Psoas muscle (tissue), 8 donors: Measurements from ENCODE around the gene LSS. TPM values are rescaled to one million over a fixed set of nuclear protein-coding genes. Genes with fewer than 3 reads are reported as not detected.
"Not testable (repeated sequence)": the region's sequence is repeated elsewhere in the genome, so short reads cannot be mapped to it uniquely, and the experiment has no call there.

Experiments used
- ATAC-seq, 4 donors: fragments of 200-7000 bp; cut with Tn5 transposase; one replicate each; pipeline ENCODE4 v1.9.1; 2020; ENCODE audit warnings: moderate library complexity in 3 of 4, mild to moderate bottlenecking in 2 of 4
- DNase-seq, 2 donors: peaks; one replicate each; pipeline ENCODE4 v3.0.0-alpha.2; 2020
- H3K27ac ChIP-seq: fragments of 200-600 bp; one replicate; pipeline ENCODE4 v1.8.0; 2022
- H3K27me3 ChIP-seq, 3 donors: fragments of 200-600 bp in 1 of 3; one replicate each; pipeline versions ENCODE4 v1.6.1 to v1.8.0; 2013 to 2022; ENCODE audit warnings: low read length in 2 of 3, mild to moderate bottlenecking in 2 of 3, moderate library complexity in 1 of 3; ENCODE audit not compliant: insufficient read depth in 3 of 3
- H3K36me3 ChIP-seq, 2 donors: fragments of 200-600 bp in 1 of 2; one replicate each; pipeline versions ENCODE4 v1.6.1 to v1.8.0; 2013 to 2022; ENCODE audit warnings: low read depth in 1 of 2, mild to moderate bottlenecking in 1 of 2, moderate library complexity in 1 of 2; ENCODE audit not compliant: insufficient read depth in 1 of 2
- H3K4me1 ChIP-seq: fragments of 200-600 bp; one replicate; pipeline ENCODE4 v1.8.0; 2022
- H3K4me3 ChIP-seq: fragments of 200-600 bp; one replicate; pipeline ENCODE4 v1.8.0; 2022; ENCODE audit warnings: mild to moderate bottlenecking
- H3K9me3 ChIP-seq: fragments of 200-600 bp; one replicate; pipeline ENCODE4 v1.8.0; 2022
- WGBS, 3 donors: extraction: QIAGEN DNeasy Blood & Tissue Kit; methylation state at CpG; one replicate each; pipeline versions ENCODE4 v1.1.6 to v1.1.7; 2013; 5-methylcytosine and 5-hydroxymethylcytosine counted together
- intact Hi-C, 2 donors: fragments of 100-400 bp; cut with DNase I; formaldehyde crosslinking; loops; one replicate each; pipeline versions ENCODE4 v1.11.0 to v1.14.2; 2022
- polyA plus RNA-seq, 3 donors: library from polyadenylated mRNA; stranded (reverse); fragments of 200-250 nt; gene quantifications; one replicate each; pipeline ENCODE4 v1.2.3, GENCODE V29; 2013
- total RNA-seq, 4 donors: library from RNA; stranded (reverse); fragmentation: NEBNext Ultra II Directional in 2 of 4; extraction: Animal tissue kit (Norgen Biotek cat#: 25700) in 2 of 4; gene quantifications; one replicate each; pipeline versions ENCODE4 v1.2.1 to v1.2.4, GENCODE V29; 2021 to 2023
- TF ChIP-seq, protein P1 (sequence below): fragments of 200-600 bp; IDR thresholded peaks from one replicate; pipeline ENCODE4 v1.8.0; 2022; ENCODE audit warnings: antibody characterized with exemption
- donor health status: healthy with polysubstance abuse.
- donor health status: DM: no; HTN: no; CAD: no; lungs with moderate emphysema.
- donor health status: Bipolar disorder and iron deficiency.
- donor health status: healthy.
- donor health status: DM: yes; HTN: yes; CAD: no.
- donor health status: DM: no; HTN: no; CAD: no.
- donor health status: DM: no; HTN: no; CAD: no.
- donor health status: DM: yes; HTN: yes; CAD: no.

Gene LSS
- total and polyA plus RNA-seq, 7 donors, result 10.7 to 31.5 (median 24.8) TPM

DNA sequence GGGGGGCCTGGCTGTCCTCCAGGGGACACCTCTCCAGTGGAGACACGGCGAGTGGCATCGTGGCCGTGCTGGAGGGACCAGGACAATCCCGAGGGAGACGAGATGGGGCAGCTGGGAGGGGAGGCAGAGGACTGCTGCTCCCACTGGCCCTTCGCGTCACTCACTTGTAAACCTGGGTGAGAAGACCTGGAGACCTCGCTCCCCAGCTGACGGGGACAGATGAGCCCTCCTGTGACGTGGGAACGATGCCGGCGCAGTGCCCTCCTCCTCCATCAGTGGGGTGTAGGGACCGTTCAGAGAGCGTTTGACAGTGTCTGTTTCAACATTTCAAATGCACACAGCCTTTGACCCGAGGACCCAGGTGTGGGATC, 48.9 kb downstream of the LSS start:
- Histone ChIP-seq H3K27ac (no peak overlapping the region), H3K27me3 (peaks cover 0 to 1% (median 0%) of the 10 kb centered on the region in 3 donors), H3K36me3 (no peaks in the 10 kb centered on the region), H3K9me3 (peaks cover 16% of the 10 kb centered on the region), H3K4me3 (no peak overlapping the region), H3K4me1 (no peaks in the 10 kb centered on the region)
- intact Hi-C loops, result loop anchor here in 1 of 2 donors (10.0 kb wide), 1 partner anchor 145 kb away; the partner anchor contains the start of genes C21orf58 and PCNT
- no peak for DNase-seq
- WGBS, 3 donors, result 83 to 91% (median 88%) methylated on average over 17 of the region's 17 CpGs
- ATAC-seq, result no peak
- TF ChIP-seq, protein P1, sequence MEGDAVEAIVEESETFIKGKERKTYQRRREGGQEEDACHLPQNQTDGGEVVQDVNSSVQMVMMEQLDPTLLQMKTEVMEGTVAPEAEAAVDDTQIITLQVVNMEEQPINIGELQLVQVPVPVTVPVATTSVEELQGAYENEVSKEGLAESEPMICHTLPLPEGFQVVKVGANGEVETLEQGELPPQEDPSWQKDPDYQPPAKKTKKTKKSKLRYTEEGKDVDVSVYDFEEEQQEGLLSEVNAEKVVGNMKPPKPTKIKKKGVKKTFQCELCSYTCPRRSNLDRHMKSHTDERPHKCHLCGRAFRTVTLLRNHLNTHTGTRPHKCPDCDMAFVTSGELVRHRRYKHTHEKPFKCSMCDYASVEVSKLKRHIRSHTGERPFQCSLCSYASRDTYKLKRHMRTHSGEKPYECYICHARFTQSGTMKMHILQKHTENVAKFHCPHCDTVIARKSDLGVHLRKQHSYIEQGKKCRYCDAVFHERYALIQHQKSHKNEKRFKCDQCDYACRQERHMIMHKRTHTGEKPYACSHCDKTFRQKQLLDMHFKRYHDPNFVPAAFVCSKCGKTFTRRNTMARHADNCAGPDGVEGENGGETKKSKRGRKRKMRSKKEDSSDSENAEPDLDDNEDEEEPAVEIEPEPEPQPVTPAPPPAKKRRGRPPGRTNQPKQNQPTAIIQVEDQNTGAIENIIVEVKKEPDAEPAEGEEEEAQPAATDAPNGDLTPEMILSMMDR, result no peak

DNA sequence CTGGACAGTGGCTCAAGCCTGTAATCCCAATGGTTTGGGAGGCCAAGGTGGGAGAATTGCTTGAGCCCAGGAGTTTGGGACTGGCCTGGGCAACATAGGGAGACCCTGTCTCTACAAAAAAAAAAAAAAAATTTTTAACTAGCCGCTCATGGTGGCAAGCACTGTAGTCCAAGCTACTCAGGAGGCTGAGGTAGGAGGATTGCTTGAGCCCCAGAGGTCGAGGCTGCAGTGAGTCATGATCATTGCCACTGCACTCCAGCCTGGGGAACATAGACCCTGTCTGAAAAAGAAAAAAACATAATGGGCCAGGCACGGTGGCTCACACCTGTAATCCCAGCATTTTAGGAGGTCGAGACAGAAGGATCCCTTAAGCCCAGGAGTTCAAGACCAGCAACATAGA, 49.6 kb downstream of the LSS start:
- intact Hi-C loops, result no loop called here
- WGBS, 3 donors, result 76 to 87% (median 83%) methylated on average over 4 of the region's 4 CpGs
- Histone ChIP-seq H3K27me3 (peaks cover 0 to 1% (median 0%) of the 10 kb centered on the region in 3 donors), H3K4me1 (no peaks in the 10 kb centered on the region), H3K27ac (no peak overlapping the region), H3K9me3 (peaks cover 18% of the 10 kb centered on the region), H3K4me3 (no peak overlapping the region), H3K36me3 (no peaks in the 10 kb centered on the region)
- DNase-seq (no peak), ATAC-seq (no peak)
- TF ChIP-seq, protein P1, result no peak

DNA sequence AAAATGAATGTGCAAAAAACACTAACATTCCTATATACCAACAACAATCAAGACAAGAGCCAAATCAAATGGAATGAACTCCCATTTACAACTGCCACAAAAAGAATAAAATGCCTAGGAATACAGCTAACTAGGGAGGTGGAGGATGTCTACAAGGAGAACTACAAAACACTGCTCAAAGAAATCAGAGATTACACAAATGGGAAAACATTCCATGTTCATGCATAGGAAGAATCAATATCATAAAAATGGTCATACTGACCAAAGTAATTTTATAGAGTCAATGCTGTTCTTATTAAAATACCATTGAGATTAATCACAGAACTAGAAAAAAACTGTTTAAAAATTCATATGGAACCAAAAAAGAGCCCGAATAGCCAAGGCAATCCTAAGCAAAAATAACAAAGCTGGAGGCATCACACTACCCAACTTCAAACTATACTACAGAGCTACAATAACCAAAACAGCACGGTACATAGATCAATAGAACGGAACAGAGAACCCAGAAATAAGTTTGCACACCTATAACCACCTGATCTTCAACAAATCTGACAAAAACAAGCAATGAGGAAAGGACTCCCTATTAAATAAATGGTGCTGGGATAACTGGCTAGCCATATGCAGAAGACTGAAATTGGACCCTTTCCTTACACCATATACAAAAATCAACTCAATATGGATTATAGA, 52.0 kb downstream of the LSS start:
- WGBS, 3 donors, result 93 to 97% (median 96%) methylated on average over 3 of the region's 3 CpGs
- H3K4me3 ChIP-seq, H3K27ac ChIP-seq, ATAC-seq, H3K27me3 ChIP-seq, H3K4me1 ChIP-seq, DNase-seq, intact Hi-C loops, H3K36me3 ChIP-seq: not testable (repeated sequence)
- H3K9me3 ChIP-seq, result peaks cover 18% of the 10 kb centered on the region

DNA sequence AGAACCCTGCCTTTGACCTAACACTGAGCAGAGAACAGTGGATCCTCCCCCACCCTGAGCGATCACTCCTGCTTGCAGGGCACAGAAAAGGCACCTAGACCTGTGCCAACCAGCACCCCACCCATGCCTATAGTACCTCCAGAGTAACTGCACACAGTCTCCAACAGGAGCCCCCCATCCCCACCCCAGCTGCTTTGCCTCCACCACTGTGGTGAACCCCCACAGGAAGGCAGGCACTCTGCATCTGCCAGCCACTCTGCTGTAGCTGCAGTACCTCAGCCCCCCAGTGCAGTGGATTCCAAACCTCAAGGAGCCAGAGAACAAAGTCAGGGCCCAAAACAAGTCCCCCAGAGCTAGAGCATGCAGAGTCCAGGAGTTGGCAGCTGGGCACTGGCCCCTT, 55.0 kb downstream of the LSS start:
- intact Hi-C loops, result no loop called here
- ATAC-seq (no peak), DNase-seq (no peak)

DNA sequence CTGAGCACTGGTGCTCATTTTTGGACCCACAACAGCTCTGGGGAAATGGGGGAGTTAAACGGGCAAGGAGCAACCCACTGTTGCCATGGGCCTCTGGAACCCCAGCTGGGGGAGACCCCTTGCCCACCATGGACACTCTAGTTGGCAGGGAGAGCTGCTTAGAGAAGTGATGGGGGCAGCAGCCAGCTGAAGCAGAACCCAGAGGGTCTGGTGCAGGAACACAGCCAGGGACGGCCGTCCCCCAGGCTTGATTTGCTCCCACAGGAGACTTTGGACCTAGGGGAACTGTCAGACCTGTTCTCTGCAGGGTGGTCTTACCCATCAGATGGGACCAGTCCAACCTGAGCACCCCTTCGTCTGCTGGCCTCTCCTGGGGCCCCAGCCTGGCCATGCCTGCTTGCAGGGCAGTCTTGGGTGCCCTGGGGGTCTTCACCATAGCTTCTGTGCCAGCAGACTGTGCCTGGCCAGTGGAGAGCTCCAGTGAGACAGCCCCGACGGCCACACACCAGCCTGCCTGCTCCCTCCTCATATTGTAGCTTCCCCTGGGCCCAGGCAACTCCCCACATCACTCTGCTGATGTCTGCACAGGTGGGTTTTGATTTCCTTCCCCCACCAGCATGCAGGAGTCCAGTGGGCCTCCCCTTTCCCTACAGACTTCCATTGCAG, 55.6 kb downstream of the LSS start:
- H3K9me3 ChIP-seq, result peaks cover 18% of the 10 kb centered on the region
- H3K4me3 ChIP-seq, result no peak overlapping the region
- ATAC-seq, result no peak
- H3K27me3 ChIP-seq, result no peaks in the 10 kb centered on the region
- WGBS, 3 donors, result 89 to 92% (median 90%) methylated on average over 5 to 6 of the region's 6 CpGs
- DNase-seq, result no peak
- H3K36me3 ChIP-seq, result no peaks in the 10 kb centered on the region
- H3K4me1 ChIP-seq, result no peaks in the 10 kb centered on the region
- TF ChIP-seq, protein P1, result no peak
- H3K27ac ChIP-seq, result no peak overlapping the region
- intact Hi-C loops, result no loop called here

More for the DNA sequence above, 55.0 kb downstream of the LSS start:
- Histone ChIP-seq H3K4me1 (no peaks in the 10 kb centered on the region), H3K27ac (no peak overlapping the region), H3K4me3 (no peak overlapping the region), H3K36me3 (no peaks in the 10 kb centered on the region), H3K27me3 (no peaks in the 10 kb centered on the region), H3K9me3 (peaks cover 18% of the 10 kb centered on the region)
- WGBS, 3 donors, result 91 to 97% (median 92%) methylated on average over 1 of the region's 1 CpG
- TF ChIP-seq, protein P1, result no peak
